Natural killer cell (primary cell): ENCODE measurements around the gene FERMT3. TPM values are rescaled to one million over a fixed set of nuclear protein-coding genes. Genes with fewer than 3 reads are reported as not detected.

Experiments
- ATAC-seq, 3 donors: fragments of 150-1000 bp in 2 of 3; fragments of 200-7000 bp in 1 of 3; cut with Tn5 transposase; 1 replicate in 1 of 3; 2 replicates in 2 of 3; pipeline ENCODE4 v1.10.0; 2021; ENCODE audit warnings: mild to moderate bottlenecking in 2 of 3, moderate library complexity in 2 of 3
- DNase-seq, 2 donors: peaks; one replicate each; pipeline versions ENCODE4 v3.0.0 to v3.0.0-alpha.2; 2013 to 2021; ENCODE audit warnings: mixed read lengths in 1 of 2
- H3K27ac ChIP-seq: one replicate; pipeline ENCODE4 v1.5.1; 2013; ENCODE audit warnings: mild to moderate bottlenecking, low read length
- H3K27me3 ChIP-seq: one replicate; pipeline ENCODE4 v1.6.1; 2013; ENCODE audit warnings: low read length; ENCODE audit not compliant: control insufficient read depth, insufficient read depth
- H3K36me3 ChIP-seq: one replicate; pipeline ENCODE4 v1.6.1; 2013; ENCODE audit warnings: low read length; ENCODE audit not compliant: control insufficient read depth, insufficient read depth
- H3K4me1 ChIP-seq: one replicate; pipeline ENCODE4 v1.6.1; 2013; ENCODE audit warnings: low read length; ENCODE audit not compliant: control insufficient read depth, insufficient read depth
- H3K4me3 ChIP-seq: one replicate; pipeline ENCODE4 v1.5.1; 2013; ENCODE audit warnings: low read length
- H3K9me3 ChIP-seq: one replicate; pipeline ENCODE4 v1.6.1; 2013; ENCODE audit warnings: low read length; ENCODE audit not compliant: control insufficient read depth, insufficient read depth
- H3K27ac Mint-ChIP-seq, 2 donors: one replicate each; pipeline ENCODE4 v1.8.0; 2022; ENCODE audit warnings: mild to moderate bottlenecking in 2 of 2, mixed read lengths in 2 of 2, moderate library complexity in 1 of 2
- H3K27me3 Mint-ChIP-seq, 2 donors: one replicate each; pipeline ENCODE4 v1.8.0; 2022; ENCODE audit warnings: low read depth in 2 of 2, mixed read lengths in 2 of 2
- H3K36me3 Mint-ChIP-seq: one replicate; pipeline ENCODE4 v1.8.0; 2022; ENCODE audit warnings: mixed read lengths
- H3K4me1 Mint-ChIP-seq, 2 donors: one replicate each; pipeline ENCODE4 v1.8.0; 2022; ENCODE audit warnings: mixed read lengths in 2 of 2
- H3K4me3 Mint-ChIP-seq: one replicate; pipeline ENCODE4 v1.8.0; 2022; ENCODE audit warnings: mild to moderate bottlenecking, moderate library complexity, mixed read lengths
- H3K9me3 Mint-ChIP-seq, 2 donors: one replicate each; pipeline ENCODE4 v1.8.0; 2022; ENCODE audit warnings: mixed read lengths in 2 of 2
- CTCF ChIP-seq: fragments of 200-600 bp; IDR thresholded peaks from one replicate; pipeline ENCODE4 v1.8.0; 2022; ENCODE audit warnings: antibody characterized with exemption
- WGBS: methylation state at CpG from one replicate; pipeline ENCODE4 v1.1.7; 2013; ENCODE audit warnings: missing lambda C conversion rate; ENCODE audit not compliant: insufficient coverage; 5-methylcytosine and 5-hydroxymethylcytosine counted together
- intact Hi-C: fragments of 100-400 bp; cut with micrococcal nuclease; formaldehyde crosslinking; loops from one replicate; pipeline ENCODE4 v1.14.2; 2022
- total RNA-seq, 4 donors: library from RNA; stranded (reverse); fragments of 120-200 nt in 1 of 4; gene quantifications; one replicate each; pipeline versions ENCODE4 v1.2.3 to v1.2.4, GENCODE V29; 2013 to 2022

Gene FERMT3
- total RNA-seq, 3 donors from 2014 or later (not counting 1 experiment from before 2014, with no cell fraction given) = 194 to 202 (median 196) TPM

- WGBS = 96% methylated on average over 17 of the region's 17 CpGs
- DNase-seq = no peak
- no peaks in the 10 kb centered on the region for H3K27me3 Mint-ChIP-seq
Observed at GRCh38 chr11:64220271-64220670, 13.8 kb downstream of the FERMT3 start.

GRCh38 chr11:64220798-64221197, 14.3 kb downstream of the FERMT3 start:
- no peaks in the 10 kb centered on the region for H3K9me3 Mint-ChIP-seq

More at GRCh38 chr11:64220271-64220670, 13.8 kb downstream of the FERMT3 start:
- intact Hi-C loops = no loop called here
- H3K27ac ChIP-seq = no peak overlapping the region
- ATAC-seq = no peak
- TF ChIP-seq CTCF = no peak
- H3K4me3 Mint-ChIP-seq = no peak overlapping the region
- H3K36me3 Mint-ChIP-seq = no peaks in the 10 kb centered on the region
- peaks cover 15% of the 10 kb centered on the region for H3K4me1 ChIP-seq
- H3K4me1 Mint-ChIP-seq = peaks cover 10 to 22% of the 10 kb centered on the region in 2 donors
- H3K27ac Mint-ChIP-seq = no peak overlapping the region
- H3K9me3 Mint-ChIP-seq = no peaks in the 10 kb centered on the region
- no peaks in the 10 kb centered on the region for H3K27me3 ChIP-seq
- no peak overlapping the region for H3K4me3 ChIP-seq
- H3K9me3 ChIP-seq = no peaks in the 10 kb centered on the region
- peaks cover 62% of the 10 kb centered on the region for H3K36me3 ChIP-seq

GRCh38 chr11:64222651-64223000, 16.1 kb downstream of the FERMT3 start:
- WGBS = 87% methylated on average over 8 of the region's 9 CpGs
- Mint-ChIP-seq H3K27ac (no peak overlapping the region), H3K36me3 (no peaks in the 10 kb centered on the region), H3K4me3 (no peak overlapping the region), H3K9me3 (no peaks in the 10 kb centered on the region), H3K4me1 (peaks cover 21 to 39% of the 10 kb centered on the region in 2 donors), H3K27me3 (no peaks in the 10 kb centered on the region)
- DNase-seq (no peak), ATAC-seq (no peak)
- no peaks in the 10 kb centered on the region for H3K9me3 ChIP-seq
- no peak overlapping the region for H3K4me3 ChIP-seq
- H3K4me1 ChIP-seq = peaks cover 35% of the 10 kb centered on the region
- no peaks in the 10 kb centered on the region for H3K27me3 ChIP-seq
- no peak for TF ChIP-seq CTCF
- no peak overlapping the region for H3K27ac ChIP-seq
- intact Hi-C loops = no loop called here
- H3K36me3 ChIP-seq = peaks cover 52% of the 10 kb centered on the region

More at GRCh38 chr11:64220798-64221197, 14.3 kb downstream of the FERMT3 start:
- Mint-ChIP-seq H3K27me3 (no peaks in the 10 kb centered on the region), H3K36me3 (no peaks in the 10 kb centered on the region), H3K4me1 (peaks cover 12 to 28% of the 10 kb centered on the region in 2 donors), H3K4me3 (no peak overlapping the region), H3K27ac (no peak overlapping the region)
- Histone ChIP-seq H3K4me1 (peaks cover 20% of the 10 kb centered on the region), H3K9me3 (no peaks in the 10 kb centered on the region), H3K27me3 (no peaks in the 10 kb centered on the region), H3K4me3 (no peak overlapping the region), H3K27ac (no peak overlapping the region), H3K36me3 (peaks cover 59% of the 10 kb centered on the region)
- intact Hi-C loops = no loop called here
- DNase-seq = no peak
- ATAC-seq = no peak
- WGBS = 94% methylated on average over 14 of the region's 14 CpGs
- TF ChIP-seq CTCF = no peak

- Mint-ChIP-seq H3K4me1 (peaks cover 21 to 44% of the 10 kb centered on the region in 2 donors), H3K9me3 (no peaks in the 10 kb centered on the region), H3K27me3 (no peaks in the 10 kb centered on the region), H3K4me3 (no peak overlapping the region), H3K36me3 (no peaks in the 10 kb centered on the region), H3K27ac (no peak overlapping the region)
- Histone ChIP-seq H3K36me3 (peaks cover 50% of the 10 kb centered on the region), H3K4me1 (peaks cover 36% of the 10 kb centered on the region), H3K27me3 (no peaks in the 10 kb centered on the region), H3K4me3 (no peak overlapping the region), H3K27ac (no peak overlapping the region), H3K9me3 (no peaks in the 10 kb centered on the region)
- 89% methylated on average over 24 of the region's 24 CpGs for WGBS
- TF ChIP-seq CTCF = no peak
- DNase-seq (no peak), ATAC-seq (no peak)
- intact Hi-C loops = no loop called here
Observed at GRCh38 chr11:64223001-64223651, 16.6 kb downstream of the FERMT3 start.
